Natural killer cell treated with Interleukin-12 subunit alpha and Interleukin-12 subunit beta and Interleukin-15 and Interleukin-18, amount 100 ng/mL, for 72 hours (primary cell): ENCODE data around the gene HSD17B7. TPM values are rescaled to one million over a fixed set of nuclear protein-coding genes. Genes with fewer than 3 reads are reported as not detected.

ENCODE experiments used
- ATAC-seq, 2 donors: fragments of 150-1000 bp; cut with Tn5 transposase in 1 of 2; sonication (Bioruptor Pico), chemical (Tn5 transposase) in 1 of 2; 2 replicates each; pipeline ENCODE4 v1.10.0; 2021
- DNase-seq: peaks from one replicate; pipeline ENCODE4 v3.0.0; 2022; ENCODE audit warnings: low spot score
- H3K27ac Mint-ChIP-seq, 2 donors: 1 replicate in 1 of 2; 2 replicates in 1 of 2; pipeline ENCODE4 v1.8.0; 2022; ENCODE audit warnings: mixed read lengths in 2 of 2, mild to moderate bottlenecking in 1 of 2, moderate library complexity in 1 of 2
- H3K27me3 Mint-ChIP-seq, 2 donors: 1 replicate in 1 of 2; 2 replicates in 1 of 2; pipeline ENCODE4 v1.8.0; 2022; ENCODE audit warnings: mixed read lengths in 2 of 2
- H3K36me3 Mint-ChIP-seq: one replicate; pipeline ENCODE4 v1.8.0; 2022; ENCODE audit warnings: mixed read lengths
- H3K4me1 Mint-ChIP-seq, 2 donors: 1 replicate in 1 of 2; 2 replicates in 1 of 2; pipeline ENCODE4 v1.8.0; 2022; ENCODE audit warnings: low read depth in 2 of 2, mixed read lengths in 2 of 2, mild to moderate bottlenecking in 1 of 2
- H3K4me3 Mint-ChIP-seq: one replicate; pipeline ENCODE4 v1.8.0; 2022; ENCODE audit warnings: mixed read lengths
- H3K9me3 Mint-ChIP-seq: 2 replicates; pipeline ENCODE4 v1.8.0; 2022; ENCODE audit warnings: mixed read lengths
- total RNA-seq, 2 donors: library from RNA; stranded (reverse); gene quantifications; one replicate each; pipeline ENCODE4 v1.2.3, GENCODE V29; 2022

Gene HSD17B7
- total RNA-seq, 2 donors from 2014 or later = 24.7 to 54.7 TPM

GRCh38 chr1:162823771-162824525 lies 33.4 kb downstream of the HSD17B7 start:
- DNase-seq = no peak
- no peaks in the 10 kb centered on the region for H3K36me3 Mint-ChIP-seq
- no peaks in the 10 kb centered on the region for H3K9me3 Mint-ChIP-seq
- peak overlapping the region in 1 of 2 donors; percentile 9 for H3K27ac Mint-ChIP-seq
- ATAC-seq = no peak
- H3K4me3 Mint-ChIP-seq = no peak overlapping the region
- peaks cover 15 to 21% of the 10 kb centered on the region in 2 donors for H3K4me1 Mint-ChIP-seq
- H3K27me3 Mint-ChIP-seq = peaks cover 7 to 14% of the 10 kb centered on the region in 2 donors

GRCh38 chr1:162829268-162829667 lies 38.8 kb downstream of the HSD17B7 start:
- Mint-ChIP-seq H3K36me3 (no peaks in the 10 kb centered on the region), H3K27me3 (peaks cover 0 to 8% of the 10 kb centered on the region in 2 donors), H3K4me1 (no peaks in the 10 kb centered on the region), H3K4me3 (no peak overlapping the region), H3K27ac (no peak overlapping the region), H3K9me3 (no peaks in the 10 kb centered on the region)
- no peak for DNase-seq
- no peak for ATAC-seq

GRCh38 chr1:162832470-162832869 lies 42.0 kb downstream of the HSD17B7 start:
- peaks cover 2% of the 10 kb centered on the region for H3K9me3 Mint-ChIP-seq
- peaks cover 7 to 12% of the 10 kb centered on the region in 2 donors for H3K4me1 Mint-ChIP-seq
- H3K27me3 Mint-ChIP-seq = peaks cover 0 to 5% of the 10 kb centered on the region in 2 donors
- H3K4me3 Mint-ChIP-seq = no peak overlapping the region
- DNase-seq (no peak), ATAC-seq (no peak)
- no peak overlapping the region for H3K27ac Mint-ChIP-seq
- H3K36me3 Mint-ChIP-seq = no peaks in the 10 kb centered on the region

GRCh38 chr1:162835157-162835899 lies 44.8 kb downstream of the HSD17B7 start:
- Mint-ChIP-seq H3K27ac (no peak overlapping the region), H3K4me1 (peaks cover 7 to 12% of the 10 kb centered on the region in 2 donors), H3K4me3 (peak overlapping the region; percentile 15), H3K36me3 (peaks cover 12% of the 10 kb centered on the region), H3K9me3 (peaks cover 2% of the 10 kb centered on the region), H3K27me3 (peaks cover 11 to 14% of the 10 kb centered on the region in 2 donors)
- no peak for DNase-seq
- ATAC-seq = peak in 1 of 2 donors; percentile 84

- no peak overlapping the region for H3K4me3 Mint-ChIP-seq
- H3K4me1 Mint-ChIP-seq = peaks cover 7 to 12% of the 10 kb centered on the region in 2 donors
- ATAC-seq = no peak
Measured at GRCh38 chr1:162838863-162839262, 48.4 kb downstream of the HSD17B7 start.

GRCh38 chr1:162840250-162840839 lies 49.8 kb downstream of the HSD17B7 start:
- DNase-seq (no peak), ATAC-seq (no peak)
- no peak overlapping the region for H3K4me3 Mint-ChIP-seq
- H3K9me3 Mint-ChIP-seq = peaks cover 2% of the 10 kb centered on the region
- H3K27ac Mint-ChIP-seq = no peak overlapping the region
- peaks cover 3 to 4% of the 10 kb centered on the region in 2 donors for H3K4me1 Mint-ChIP-seq
- peaks cover 12 to 28% of the 10 kb centered on the region in 2 donors for H3K27me3 Mint-ChIP-seq
- H3K36me3 Mint-ChIP-seq = peaks cover 12% of the 10 kb centered on the region

More at GRCh38 chr1:162838863-162839262, 48.4 kb downstream of the HSD17B7 start:
- Mint-ChIP-seq H3K27me3 (peaks cover 12 to 20% of the 10 kb centered on the region in 2 donors), H3K27ac (no peak overlapping the region), H3K9me3 (peaks cover 2% of the 10 kb centered on the region), H3K36me3 (peaks cover 12% of the 10 kb centered on the region)
- no peak for DNase-seq

GRCh38 chr1:162844153-162844552 lies 53.7 kb downstream of the HSD17B7 start:
- Mint-ChIP-seq H3K36me3 (peaks cover 7% of the 10 kb centered on the region), H3K4me1 (no peaks in the 10 kb centered on the region), H3K9me3 (no peaks in the 10 kb centered on the region), H3K27ac (no peak overlapping the region), H3K27me3 (peaks cover 10 to 22% of the 10 kb centered on the region in 2 donors), H3K4me3 (no peak overlapping the region)
- DNase-seq (no peak), ATAC-seq (no peak)

- Mint-ChIP-seq H3K36me3 (no peaks in the 10 kb centered on the region), H3K9me3 (no peaks in the 10 kb centered on the region), H3K27ac (no peak overlapping the region), H3K4me1 (no peaks in the 10 kb centered on the region), H3K4me3 (no peak overlapping the region), H3K27me3 (peaks cover 8 to 21% of the 10 kb centered on the region in 2 donors)
- DNase-seq (no peak), ATAC-seq (no peak)
Measured at GRCh38 chr1:162846256-162847212, 56.0 kb downstream of the HSD17B7 start.

GRCh38 chr1:162847839-162848453 lies 57.4 kb downstream of the HSD17B7 start:
- ATAC-seq (no peak), DNase-seq (peak; percentile 84)
- H3K27ac Mint-ChIP-seq = no peak overlapping the region
- H3K27me3 Mint-ChIP-seq = peaks cover 5 to 15% of the 10 kb centered on the region in 2 donors
- no peak overlapping the region for H3K4me3 Mint-ChIP-seq
- no peaks in the 10 kb centered on the region for H3K36me3 Mint-ChIP-seq
- H3K9me3 Mint-ChIP-seq = no peaks in the 10 kb centered on the region
- no peaks in the 10 kb centered on the region for H3K4me1 Mint-ChIP-seq

GRCh38 chr1:162849711-162850110 lies 59.2 kb downstream of the HSD17B7 start:
- DNase-seq (no peak), ATAC-seq (no peak)
- Mint-ChIP-seq H3K9me3 (no peaks in the 10 kb centered on the region), H3K4me1 (no peaks in the 10 kb centered on the region), H3K27ac (no peak overlapping the region), H3K27me3 (peaks cover 5 to 7% of the 10 kb centered on the region in 2 donors), H3K36me3 (no peaks in the 10 kb centered on the region), H3K4me3 (no peak overlapping the region)

GRCh38 chr1:162851341-162851740 lies 60.8 kb downstream of the HSD17B7 start:
- no peaks in the 10 kb centered on the region for H3K36me3 Mint-ChIP-seq
- H3K27me3 Mint-ChIP-seq = peaks cover 5 to 7% of the 10 kb centered on the region in 2 donors
- no peaks in the 10 kb centered on the region for H3K4me1 Mint-ChIP-seq
- H3K9me3 Mint-ChIP-seq = no peaks in the 10 kb centered on the region
- DNase-seq = no peak
- no peak overlapping the region for H3K4me3 Mint-ChIP-seq
- ATAC-seq = no peak
- H3K27ac Mint-ChIP-seq = no peak overlapping the region

GRCh38 chr1:162854245-162854882 lies 63.9 kb downstream of the HSD17B7 start:
- Mint-ChIP-seq H3K9me3 (no peaks in the 10 kb centered on the region), H3K4me3 (no peak overlapping the region), H3K4me1 (no peaks in the 10 kb centered on the region), H3K27ac (no peak overlapping the region), H3K27me3 (peaks cover 6 to 7% of the 10 kb centered on the region in 2 donors), H3K36me3 (no peaks in the 10 kb centered on the region)
- ATAC-seq (no peak), DNase-seq (no peak)
